Lower lobe of right lung (tissue), 2 donors: ENCODE results near the gene ZNF264. TPM values are rescaled to one million over a fixed set of nuclear protein-coding genes. Genes with fewer than 3 reads are reported as not detected.

Source experiments
- ATAC-seq, 2 donors: fragments of 200-7000 bp; cut with Tn5 transposase; one replicate each; pipeline ENCODE4 v1.9.1; 2020 to 2022; ENCODE audit warnings: mild to moderate bottlenecking in 2 of 2, moderate library complexity in 2 of 2
- DNase-seq: peaks from one replicate; pipeline ENCODE4 v3.0.0-alpha.2; 2020
- H3K27ac ChIP-seq: fragments of 200-600 bp; one replicate; pipeline ENCODE4 v1.8.0; 2022
- H3K27me3 ChIP-seq: fragments of 200-600 bp; one replicate; pipeline ENCODE4 v1.8.0; 2022; ENCODE audit warnings: low read depth
- H3K36me3 ChIP-seq: fragments of 200-600 bp; one replicate; pipeline ENCODE4 v1.8.0; 2022; ENCODE audit warnings: mild to moderate bottlenecking
- H3K4me1 ChIP-seq: fragments of 200-600 bp; one replicate; pipeline ENCODE4 v1.8.0; 2022
- H3K4me3 ChIP-seq: fragments of 200-600 bp; one replicate; pipeline ENCODE4 v1.8.0; 2022; ENCODE audit warnings: mild to moderate bottlenecking
- H3K9me3 ChIP-seq: fragments of 200-600 bp; one replicate; pipeline ENCODE4 v1.8.0; 2022
- intact Hi-C: fragments of 100-400 bp; cut with DNase I; formaldehyde crosslinking; loops from one replicate; pipeline ENCODE4 v1.11.0; 2022
- total RNA-seq: library from RNA; stranded (reverse); fragmentation: NEBNext Ultra II Directional; extraction: Animal tissue kit (Norgen Biotek cat#: 25700); gene quantifications from one replicate; pipeline ENCODE4 v1.2.1, GENCODE V29; 2021
- TF ChIP-seq, protein P1 (sequence below): fragments of 200-600 bp; IDR thresholded peaks from one replicate; pipeline ENCODE4 v1.8.0; 2022; ENCODE audit warnings: antibody characterized with exemption, mild to moderate bottlenecking
- donor health status: DM: no; HTN: yes; CAD: no; lungs with severe emphysema.

Gene ZNF264
- total RNA-seq, 1 donor from 2014 or later, result 41.9 TPM

DNA sequence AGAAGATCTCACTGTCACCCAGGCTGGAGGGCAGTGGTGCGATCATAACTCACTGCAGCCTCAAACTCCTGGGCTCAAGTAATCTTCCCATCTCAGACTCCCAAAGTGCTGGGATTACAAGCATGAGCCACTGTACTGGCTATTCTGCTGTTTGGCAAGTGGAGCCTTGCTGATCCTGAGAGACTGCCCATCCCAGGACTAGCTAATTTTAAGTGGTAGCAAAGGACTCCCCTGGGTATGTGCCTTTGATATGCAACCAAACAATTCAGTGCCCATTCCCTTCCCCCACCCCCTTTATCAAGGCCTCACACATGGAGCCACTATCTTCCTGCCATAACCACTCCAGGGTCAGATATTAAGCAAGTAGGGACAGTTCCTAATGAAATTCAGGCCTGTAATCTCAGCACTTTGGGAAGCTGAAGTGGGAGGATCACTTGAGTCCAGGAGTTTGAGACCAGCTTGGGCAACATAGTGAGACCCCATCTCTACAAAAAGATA is 72.0 kb downstream of the ZNF264 start:
- peaks cover 17% of the 10 kb centered on the region for H3K36me3 ChIP-seq
- H3K4me3 ChIP-seq, result no peak overlapping the region
- no peaks in the 10 kb centered on the region for H3K9me3 ChIP-seq
- no peak overlapping the region for H3K27ac ChIP-seq
- no peaks in the 10 kb centered on the region for H3K4me1 ChIP-seq
- TF ChIP-seq, protein P1, sequence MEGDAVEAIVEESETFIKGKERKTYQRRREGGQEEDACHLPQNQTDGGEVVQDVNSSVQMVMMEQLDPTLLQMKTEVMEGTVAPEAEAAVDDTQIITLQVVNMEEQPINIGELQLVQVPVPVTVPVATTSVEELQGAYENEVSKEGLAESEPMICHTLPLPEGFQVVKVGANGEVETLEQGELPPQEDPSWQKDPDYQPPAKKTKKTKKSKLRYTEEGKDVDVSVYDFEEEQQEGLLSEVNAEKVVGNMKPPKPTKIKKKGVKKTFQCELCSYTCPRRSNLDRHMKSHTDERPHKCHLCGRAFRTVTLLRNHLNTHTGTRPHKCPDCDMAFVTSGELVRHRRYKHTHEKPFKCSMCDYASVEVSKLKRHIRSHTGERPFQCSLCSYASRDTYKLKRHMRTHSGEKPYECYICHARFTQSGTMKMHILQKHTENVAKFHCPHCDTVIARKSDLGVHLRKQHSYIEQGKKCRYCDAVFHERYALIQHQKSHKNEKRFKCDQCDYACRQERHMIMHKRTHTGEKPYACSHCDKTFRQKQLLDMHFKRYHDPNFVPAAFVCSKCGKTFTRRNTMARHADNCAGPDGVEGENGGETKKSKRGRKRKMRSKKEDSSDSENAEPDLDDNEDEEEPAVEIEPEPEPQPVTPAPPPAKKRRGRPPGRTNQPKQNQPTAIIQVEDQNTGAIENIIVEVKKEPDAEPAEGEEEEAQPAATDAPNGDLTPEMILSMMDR, result no peak
- intact Hi-C loops, result no loop called here
- no peak for DNase-seq
- no peak for ATAC-seq
- H3K27me3 ChIP-seq, result no peaks in the 10 kb centered on the region

DNA sequence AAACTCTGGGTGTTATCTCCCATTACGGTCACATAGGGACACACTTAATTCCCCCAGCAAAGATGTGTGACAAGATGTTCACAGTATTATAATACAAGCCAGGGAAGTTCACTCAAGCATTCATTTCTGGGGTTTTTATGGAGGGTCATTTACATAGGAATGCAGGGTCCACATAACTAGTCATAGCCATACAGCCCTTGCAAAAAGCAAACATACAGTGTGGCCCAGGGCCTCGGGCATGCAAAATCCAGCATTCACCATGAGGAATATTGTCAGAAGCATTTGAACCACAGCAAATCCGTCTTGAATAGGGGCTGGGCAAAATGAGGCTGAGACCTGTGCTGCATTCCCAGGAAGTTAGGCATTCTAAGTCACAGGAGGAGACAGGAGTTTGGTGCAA is 76.0 kb downstream of the ZNF264 start:
- TF ChIP-seq, protein P1, result no peak

DNA sequence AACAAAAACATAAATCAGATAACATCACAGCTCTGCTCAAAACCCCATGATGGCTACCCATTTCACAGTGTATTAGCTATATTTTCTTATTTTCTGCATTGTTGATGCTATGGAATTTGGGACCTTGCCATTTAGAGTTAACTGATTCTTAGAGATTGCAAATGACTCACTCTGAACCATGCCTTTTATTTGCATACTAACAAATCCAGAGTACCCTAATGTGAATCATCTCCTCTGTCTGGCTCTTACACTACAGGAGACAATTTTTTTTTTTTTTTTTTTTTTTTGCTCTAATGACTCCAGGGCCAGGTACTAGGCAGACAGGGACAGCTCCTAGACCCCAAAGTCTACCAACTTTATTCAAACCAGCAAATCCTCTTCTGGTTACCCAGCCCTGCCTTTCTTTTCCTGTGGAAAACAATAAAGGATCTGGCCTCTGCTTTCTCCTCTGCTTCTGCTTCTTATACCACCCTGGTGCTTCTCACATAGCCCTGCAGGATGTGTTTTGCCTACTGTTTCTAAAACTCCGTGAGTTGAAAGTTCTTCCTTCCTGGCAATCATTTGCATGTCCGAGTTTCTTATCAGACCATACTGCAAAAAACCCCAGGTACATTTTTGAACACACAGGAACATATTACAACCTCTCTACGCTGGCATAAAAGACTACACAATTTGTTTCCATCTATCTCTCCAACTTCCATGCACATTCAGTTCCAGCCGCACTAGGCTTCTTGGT is 78.4 kb downstream of the ZNF264 start:
- TF ChIP-seq, protein P1, result no peak
- no peaks in the 10 kb centered on the region for H3K4me1 ChIP-seq
- no peaks in the 10 kb centered on the region for H3K27me3 ChIP-seq
- H3K4me3 ChIP-seq, result no peak overlapping the region
- H3K9me3 ChIP-seq, result no peaks in the 10 kb centered on the region
- intact Hi-C loops, result no loop called here
- ATAC-seq (no peak), DNase-seq (no peak)
- no peak overlapping the region for H3K27ac ChIP-seq
- no peaks in the 10 kb centered on the region for H3K36me3 ChIP-seq

More for the DNA sequence above, 76.0 kb downstream of the ZNF264 start:
- Histone ChIP-seq H3K4me3 (no peak overlapping the region), H3K27ac (no peak overlapping the region), H3K9me3 (no peaks in the 10 kb centered on the region), H3K27me3 (no peaks in the 10 kb centered on the region), H3K4me1 (no peaks in the 10 kb centered on the region), H3K36me3 (no peaks in the 10 kb centered on the region)
- intact Hi-C loops, result no loop called here
- DNase-seq (no peak), ATAC-seq (no peak)

DNA sequence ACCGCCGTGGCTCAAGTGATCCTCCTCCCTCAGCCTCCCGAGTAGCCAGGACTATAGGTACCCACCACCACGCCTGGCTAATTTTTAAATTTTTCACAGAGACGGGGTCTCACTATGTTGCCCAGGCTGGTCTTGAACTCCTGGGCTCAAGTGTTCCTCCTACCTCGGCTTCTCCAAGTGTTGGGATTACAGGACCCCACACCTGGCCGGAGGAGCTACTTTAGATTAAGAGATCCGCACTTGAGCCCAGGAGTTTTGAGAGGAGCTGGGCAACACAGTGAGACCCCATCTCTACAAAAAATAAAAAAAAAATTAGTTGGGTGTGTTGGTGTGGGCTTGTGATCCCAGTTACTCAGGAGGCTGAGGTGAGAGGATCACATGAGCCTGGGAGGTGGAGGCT is 80.0 kb downstream of the ZNF264 start:
- Histone ChIP-seq H3K4me1 (no peaks in the 10 kb centered on the region), H3K27me3 (no peaks in the 10 kb centered on the region), H3K9me3 (no peaks in the 10 kb centered on the region), H3K27ac (no peak overlapping the region), H3K4me3 (no peak overlapping the region), H3K36me3 (no peaks in the 10 kb centered on the region)
- intact Hi-C loops, result no loop called here
- TF ChIP-seq, protein P1, result no peak
- no peak for ATAC-seq
- DNase-seq, result no peak

Other genes starting within 250 kb of the ZNF264 start
- gene USP29, start 71.5 kb upstream of the ZNF264 start, total RNA-seq, result not detected
- gene ZIM3, start 46.3 kb upstream of the ZNF264 start, total RNA-seq, result not detected
- gene DUXA, start 24.0 kb upstream of the ZNF264 start, total RNA-seq, result not detected
- gene AURKC, start 39.5 kb downstream of the ZNF264 start, total RNA-seq, result 1.7 TPM
- gene ZNF805, start 49.1 kb downstream of the ZNF264 start, total RNA-seq, result 13.6 TPM
- 51.4 TPM for gene ZNF460, start 89.0 kb downstream of the ZNF264 start, total RNA-seq
- gene ZNF543, start 129.0 kb downstream of the ZNF264 start, total RNA-seq, result 5.3 TPM
- 7.4 TPM for gene ZNF304, start 159.8 kb downstream of the ZNF264 start, total RNA-seq
- 6.9 TPM for gene TRAPPC2B, start 172.1 kb downstream of the ZNF264 start, total RNA-seq
- gene ZNF547, start 172.1 kb downstream of the ZNF264 start, total RNA-seq, result 3.4 TPM
- gene ZNF548, start 198.4 kb downstream of the ZNF264 start, total RNA-seq, result 19.6 TPM
- 12.6 TPM for gene ZNF17, start 219.7 kb downstream of the ZNF264 start, total RNA-seq
- gene ZNF749, start 243.8 kb downstream of the ZNF264 start, total RNA-seq, result 6.7 TPM